ENCODE measurements around the gene SH3BP5.

SH3BP5 gene

DNA sequence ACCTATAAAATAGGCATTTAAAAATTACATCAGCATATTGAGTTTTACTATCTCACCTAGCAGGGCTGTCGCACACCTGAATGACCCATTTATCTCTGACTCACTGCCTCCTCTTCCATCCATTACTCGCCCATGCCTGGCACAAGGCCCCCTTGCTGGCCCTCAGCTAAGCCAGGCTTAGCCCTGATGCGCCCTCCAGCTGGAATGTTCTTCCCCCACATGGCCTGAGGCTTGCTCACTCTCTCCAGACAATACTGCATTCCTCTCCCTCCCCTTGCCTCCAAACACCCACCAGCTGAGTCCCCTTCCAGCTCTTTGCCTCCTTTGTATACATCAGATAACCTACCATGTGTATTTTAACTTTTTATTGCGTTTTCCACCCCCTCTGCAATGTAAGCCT lies 7.2 kb downstream of the SH3BP5 start:
- H3K27ac ChIP-seq, result no peak overlapping the region
- H3K4me1 ChIP-seq (ENCODE audit: low read depth, poor library complexity, severe bottlenecking), result no peaks in the 10 kb centered on the region
- H3K4me3 ChIP-seq (IDR thresholded peaks at IDR 0.05; ENCODE audit: insufficient read depth, low read depth, low read length), result no peak overlapping the region
- no peaks in the 10 kb centered on the region for H3K27me3 ChIP-seq (ENCODE audit: insufficient read depth, low read depth)
- H3K9ac ChIP-seq, result no peak overlapping the region
- no peak overlapping the region for H2AFZ ChIP-seq (ENCODE audit: low read depth)
- no peak overlapping the region for H3K4me2 ChIP-seq
- H3K36me3 ChIP-seq (ENCODE audit: insufficient read depth), result no peaks in the 10 kb centered on the region
- no peaks in the 10 kb centered on the region for H4K20me1 ChIP-seq (ENCODE audit: insufficient read depth)
- no peak for TF ChIP-seq CTCF (conservative IDR thresholded peaks at IDR 0.05; ENCODE audit: low read depth, low read length)
- H3K79me2 ChIP-seq (ENCODE audit: insufficient read depth, low read depth), result no peaks in the 10 kb centered on the region

DNA sequence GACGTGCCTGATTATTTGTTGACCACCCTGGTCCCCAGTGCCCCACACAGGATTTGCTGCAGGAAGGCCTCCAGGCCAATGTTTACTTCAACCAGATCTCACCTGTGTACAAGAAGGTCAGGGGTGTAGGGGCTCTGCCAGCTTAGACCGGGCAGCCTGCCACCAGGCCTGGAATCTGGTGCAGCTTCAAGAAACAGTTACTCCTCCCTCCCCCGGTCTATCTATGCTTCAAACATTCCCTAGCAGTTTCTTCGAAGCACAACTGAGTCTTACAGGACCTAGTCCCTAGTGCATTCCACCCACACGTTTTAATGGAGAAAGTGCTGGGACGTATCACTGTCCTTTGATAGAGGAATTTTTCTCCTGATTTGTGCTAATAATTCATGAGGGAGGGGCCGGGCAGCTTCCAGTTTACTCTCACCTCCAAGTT lies 8.0 kb downstream of the SH3BP5 start:
- no peak overlapping the region for H3K9ac ChIP-seq
- no peaks in the 10 kb centered on the region for H3K4me1 ChIP-seq (ENCODE audit: low read depth, poor library complexity, severe bottlenecking)
- H2AFZ ChIP-seq (ENCODE audit: low read depth), result no peak overlapping the region
- no peak overlapping the region for H3K27ac ChIP-seq
- no peaks in the 10 kb centered on the region for H3K27me3 ChIP-seq (ENCODE audit: insufficient read depth, low read depth)
- H3K36me3 ChIP-seq (ENCODE audit: insufficient read depth), result no peaks in the 10 kb centered on the region
- H4K20me1 ChIP-seq (ENCODE audit: insufficient read depth), result no peaks in the 10 kb centered on the region
- H3K4me2 ChIP-seq, result no peak overlapping the region
- no peaks in the 10 kb centered on the region for H3K79me2 ChIP-seq (ENCODE audit: insufficient read depth, low read depth)
- TF ChIP-seq CTCF (conservative IDR thresholded peaks at IDR 0.05; ENCODE audit: low read depth, low read length), result no peak
- H3K4me3 ChIP-seq (IDR thresholded peaks at IDR 0.05; ENCODE audit: insufficient read depth, low read depth, low read length), result no peak overlapping the region

DNA sequence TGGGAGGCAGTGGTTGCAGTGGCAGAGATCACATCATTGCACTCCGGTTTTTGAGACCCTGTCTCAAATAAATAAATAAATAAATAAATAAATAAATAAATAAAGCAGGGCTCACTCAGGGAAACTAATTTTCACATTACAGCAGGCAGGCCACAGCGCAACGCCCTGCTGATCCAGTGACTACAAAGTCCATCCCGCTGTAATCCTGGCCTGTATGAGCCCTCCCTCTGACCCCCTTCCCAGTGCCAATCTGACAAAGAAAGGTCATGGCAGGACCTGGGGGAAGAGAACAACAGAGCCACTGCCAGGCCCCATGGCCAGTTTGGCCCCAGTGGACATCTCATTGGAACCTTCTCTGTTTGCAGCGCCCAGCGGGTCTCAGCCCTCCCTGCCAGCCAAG lies 9.3 kb downstream of the SH3BP5 start:
- no peaks in the 10 kb centered on the region for H4K20me1 ChIP-seq (ENCODE audit: insufficient read depth)
- no peak overlapping the region for H3K9ac ChIP-seq
- H3K36me3 ChIP-seq (ENCODE audit: insufficient read depth), result no peaks in the 10 kb centered on the region
- no peaks in the 10 kb centered on the region for H3K4me1 ChIP-seq (ENCODE audit: low read depth, poor library complexity, severe bottlenecking)
- no peaks in the 10 kb centered on the region for H3K79me2 ChIP-seq (ENCODE audit: insufficient read depth, low read depth)
- TF ChIP-seq CTCF (conservative IDR thresholded peaks at IDR 0.05; ENCODE audit: low read depth, low read length), result no peak
- H3K4me2 ChIP-seq, result no peak overlapping the region
- H3K4me3 ChIP-seq (IDR thresholded peaks at IDR 0.05; ENCODE audit: insufficient read depth, low read depth, low read length), result no peak overlapping the region
- H3K27ac ChIP-seq, result no peak overlapping the region
- no peaks in the 10 kb centered on the region for H3K27me3 ChIP-seq (ENCODE audit: insufficient read depth, low read depth)
- no peak overlapping the region for H2AFZ ChIP-seq (ENCODE audit: low read depth)

- no peak for TF ChIP-seq CTCF (conservative IDR thresholded peaks at IDR 0.05; ENCODE audit: low read depth, low read length)
- no peaks in the 10 kb centered on the region for H3K36me3 ChIP-seq (ENCODE audit: insufficient read depth)
- H3K4me2 ChIP-seq, result no peak overlapping the region
- H3K79me2 ChIP-seq (ENCODE audit: insufficient read depth, low read depth), result no peaks in the 10 kb centered on the region
- no peaks in the 10 kb centered on the region for H4K20me1 ChIP-seq (ENCODE audit: insufficient read depth)
- no peaks in the 10 kb centered on the region for H3K4me1 ChIP-seq (ENCODE audit: low read depth, poor library complexity, severe bottlenecking)
- no peak overlapping the region for H3K27ac ChIP-seq
- no peak overlapping the region for H2AFZ ChIP-seq (ENCODE audit: low read depth)
- no peak overlapping the region for H3K9ac ChIP-seq
- H3K27me3 ChIP-seq (ENCODE audit: insufficient read depth, low read depth), result no peaks in the 10 kb centered on the region
- no peak overlapping the region for H3K4me3 ChIP-seq (IDR thresholded peaks at IDR 0.05; ENCODE audit: insufficient read depth, low read depth, low read length)
Measured at GRCh38 chr3:15321349-15321748, 11.0 kb downstream of the SH3BP5 start.

DNA sequence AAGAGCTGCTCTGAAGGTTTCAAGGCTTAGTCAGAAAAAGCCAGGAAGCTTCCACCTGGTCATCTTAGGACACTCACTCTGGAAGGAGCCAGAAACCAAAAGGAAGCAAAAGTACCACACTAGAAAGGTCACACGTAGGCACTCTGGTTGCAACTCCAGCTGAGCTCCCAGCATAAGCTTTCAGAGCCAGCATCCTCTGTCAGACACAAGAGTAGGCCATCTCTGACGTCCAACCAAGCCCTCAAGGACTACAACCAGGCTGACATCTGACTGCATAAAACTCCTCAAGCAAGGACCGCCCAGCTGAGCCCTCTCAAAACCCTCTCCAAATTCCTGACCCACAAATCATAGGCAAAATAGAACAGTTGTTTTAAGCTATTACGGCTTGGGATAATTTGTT lies 12.8 kb downstream of the SH3BP5 start:
- H3K9ac ChIP-seq, result no peak overlapping the region
- no peak for TF ChIP-seq CTCF (conservative IDR thresholded peaks at IDR 0.05; ENCODE audit: low read depth, low read length)

More for the DNA sequence above, 12.8 kb downstream of the SH3BP5 start:
- Histone ChIP-seq H3K27ac (no peak overlapping the region), H3K4me2 (no peak overlapping the region), H3K79me2 (ENCODE audit: insufficient read depth, low read depth) (no peaks in the 10 kb centered on the region), H4K20me1 (ENCODE audit: insufficient read depth) (no peaks in the 10 kb centered on the region), H2AFZ (ENCODE audit: low read depth) (no peak overlapping the region), H3K36me3 (ENCODE audit: insufficient read depth) (no peaks in the 10 kb centered on the region), H3K4me1 (ENCODE audit: low read depth, poor library complexity, severe bottlenecking) (no peaks in the 10 kb centered on the region), H3K4me3 (IDR thresholded peaks at IDR 0.05; ENCODE audit: insufficient read depth, low read depth, low read length) (no peak overlapping the region), H3K27me3 (ENCODE audit: insufficient read depth, low read depth) (no peaks in the 10 kb centered on the region)
